GM23248 (cell line): Measurements from ENCODE around the gene MUC12. TPM values are rescaled to one million over a fixed set of nuclear protein-coding genes. Genes with fewer than 3 reads are reported as not detected.
"Not testable (repeated sequence)": the region's sequence is repeated elsewhere in the genome, so short reads cannot be mapped to it uniquely, and the experiment has no call there.

ENCODE experiments used
- DNase-seq: peaks from one replicate; pipeline ENCODE4 v3.0.0-alpha.2; 2015
- H2AFZ ChIP-seq: fragments of 200-600 bp; sonication (generic); 2 replicates; pipeline ENCODE4 v1.6.1; 2016; ENCODE audit warnings: antibody characterized with exemption
- H3F3A ChIP-seq: fragments of 200-600 bp; sonication (generic); 2 replicates; pipeline ENCODE4 v1.6.1; 2016; ENCODE audit warnings: mild to moderate bottlenecking, antibody characterized with exemption, mixed run types; ENCODE audit not compliant: insufficient read depth
- H3K27ac ChIP-seq: fragments of 200-600 bp; sonication (generic); 2 replicates; pipeline ENCODE4 v1.5.1; 2016; ENCODE audit warnings: mild to moderate bottlenecking
- H3K27me3 ChIP-seq: fragments of 200-600 bp; sonication (generic); replicated peaks from 2 replicates; pipeline ENCODE4 v1.6.1; 2016; ENCODE audit warnings: mild to moderate bottlenecking; ENCODE audit not compliant: insufficient read depth
- H3K36me3 ChIP-seq: fragments of 200-600 bp; sonication (generic); 2 replicates; pipeline ENCODE4 v1.6.1; 2016; ENCODE audit warnings: low read depth, mild to moderate bottlenecking
- H3K4me1 ChIP-seq: fragments of 200-600 bp; sonication (generic); 2 replicates; pipeline ENCODE4 v1.6.1; 2016; ENCODE audit warnings: mild to moderate bottlenecking; ENCODE audit not compliant: insufficient read depth
- H3K4me2 ChIP-seq: fragments of 200-600 bp; sonication (generic); one replicate; pipeline ENCODE4 v1.6.1; 2016; ENCODE audit warnings: mild to moderate bottlenecking; ENCODE audit not compliant: unreplicated experiment
- H3K4me3 ChIP-seq: fragments of 200-600 bp; sonication (generic); 2 replicates; pipeline ENCODE4 v1.5.1; 2016; ENCODE audit warnings: mild to moderate bottlenecking
- H3K79me2 ChIP-seq: fragments of 200-600 bp; sonication (generic); 2 replicates; pipeline ENCODE4 v1.6.1; 2016; ENCODE audit warnings: mild to moderate bottlenecking; ENCODE audit not compliant: insufficient read depth
- H3K9ac ChIP-seq: fragments of 200-600 bp; sonication (generic); 2 replicates; pipeline ENCODE4 v1.6.1; 2016; ENCODE audit warnings: mild to moderate bottlenecking
- H3K9me2 ChIP-seq: fragments of 200-600 bp; sonication (generic); 2 replicates; pipeline ENCODE4 v1.6.1; 2016; ENCODE audit warnings: mixed run types, mild to moderate bottlenecking, moderate library complexity; ENCODE audit not compliant: insufficient read depth
- H3K9me3 ChIP-seq: fragments of 200-600 bp; sonication (generic); one replicate; pipeline ENCODE4 v1.6.1; 2017; ENCODE audit warnings: low read depth
- H4K20me1 ChIP-seq: fragments of 200-600 bp; sonication (generic); 2 replicates; pipeline ENCODE4 v1.6.0; 2016; ENCODE audit not compliant: insufficient read depth
- EZH2 ChIP-seq: fragments of 200-600 bp; sonication (generic); IDR thresholded peaks from 2 replicates; pipeline ENCODE4 v1.6.1; 2018; ENCODE audit warnings: antibody characterized with exemption, mild to moderate bottlenecking; ENCODE audit not compliant: insufficient read depth, poor library complexity, severe bottlenecking
- EZH2phosphoT487 ChIP-seq: fragments of 200-600 bp; sonication (generic); IDR thresholded peaks from 2 replicates; pipeline ENCODE4 v1.6.1; 2018; ENCODE audit warnings: antibody characterized with exemption, moderate library complexity, mild to moderate bottlenecking, low read depth; ENCODE audit not compliant: insufficient read depth
- WGBS, 2 experiments: methylation state at CpG; one replicate each; pipeline ENCODE4 v1.1.6; 2015 to 2017; ENCODE audit warnings: low lambda C conversion rate in 2 of 2, low coverage in 1 of 2; ENCODE audit errors: missing lambda C conversion rate in 2 of 2; 5-methylcytosine and 5-hydroxymethylcytosine counted together
- in situ Hi-C: fragments of 300-500 bp; cut with MboI; formaldehyde crosslinking; loops from 2 replicates; pipeline ENCODE4 v1.15.0; 2020
- polyA plus RNA-seq: library from polyadenylated mRNA; unstranded; fragments of >200 nt; fragmentation: Nextera tagmentation; extraction: Ambion mirVana; gene quantifications from 2 replicates; pipeline ENCODE4 v1.2.1, GENCODE V29; 2016
- total RNA-seq: library from RNA; depleted of rRNA; stranded (reverse); fragments of >200 nt; shearing (Covaris generic); gene quantifications from 2 replicates; pipeline ENCODE4 v1.2.3, GENCODE V29; 2014

Gene MUC12
- total and polyA plus RNA-seq, 2 experiments from 2014 or later = 0.54 to 1.0 TPM

DNA sequence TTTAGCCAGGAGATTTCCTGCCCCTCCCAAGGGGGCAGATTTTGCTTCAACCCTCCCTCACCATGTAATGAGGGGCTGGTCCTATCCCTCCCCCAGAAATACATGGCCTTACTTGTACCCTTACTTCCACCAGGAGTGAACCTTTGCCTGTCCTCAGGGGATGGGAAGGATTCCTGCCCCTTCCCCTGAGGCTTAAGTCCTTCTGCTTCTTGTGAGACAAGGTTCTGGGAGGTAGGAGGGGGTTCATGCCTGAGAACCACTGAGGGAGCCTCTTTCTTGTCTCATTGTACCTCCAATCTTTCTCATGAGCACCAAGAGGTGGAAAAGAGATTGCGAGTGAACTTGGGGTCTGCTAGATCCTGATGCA is 39.6 kb upstream of the MUC12 start:
- no peak overlapping the region for H3K27ac ChIP-seq
- peaks cover 28% of the 10 kb centered on the region for H3K27me3 ChIP-seq
- no peaks in the 10 kb centered on the region for H3K9me3 ChIP-seq
- no peak overlapping the region for H2AFZ ChIP-seq
- H3K4me3 ChIP-seq = no peak overlapping the region
- H3K4me2 ChIP-seq = no peak overlapping the region
- 5 to 16% methylated on average over 1 of the region's 1 CpG for WGBS, 2 experiments
- no peak for DNase-seq
- H4K20me1 ChIP-seq = no peaks in the 10 kb centered on the region
- H3K4me1 ChIP-seq = no peaks in the 10 kb centered on the region
- H3K9me2 ChIP-seq = no peaks in the 10 kb centered on the region
- H3K36me3 ChIP-seq = no peaks in the 10 kb centered on the region
- H3K79me2 ChIP-seq = no peaks in the 10 kb centered on the region
- no peak overlapping the region for H3K9ac ChIP-seq
- H3F3A ChIP-seq = no peaks in the 10 kb centered on the region
- TF ChIP-seq EZH2phosphoT487 (no peak), EZH2 (no peak)
- in situ Hi-C loops = no loop called here

DNA sequence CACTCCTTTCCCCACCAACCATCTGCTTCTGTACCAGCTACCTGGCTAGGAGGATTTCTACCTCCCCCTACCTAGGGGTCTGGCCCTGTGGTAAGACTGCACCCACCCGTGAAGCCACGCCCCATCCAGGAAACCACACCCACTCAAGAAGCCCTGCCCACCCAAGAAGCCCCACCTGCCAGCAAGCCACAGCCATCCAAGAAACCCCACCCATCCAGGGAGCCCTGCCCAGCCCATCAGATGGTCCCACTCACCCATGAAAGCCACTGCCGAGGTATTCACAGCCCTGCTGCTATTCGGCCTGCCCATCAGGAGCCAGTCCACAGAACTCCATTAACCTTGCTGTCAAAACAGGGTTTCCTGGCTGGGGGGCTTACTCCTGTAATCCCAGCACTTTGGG is 35.6 kb upstream of the MUC12 start:
- 44 to 47% methylated on average over 4 of the region's 4 CpGs for WGBS, 2 experiments
- Histone ChIP-seq H3K36me3 (no peaks in the 10 kb centered on the region), H3F3A (no peaks in the 10 kb centered on the region), H3K27ac (no peak overlapping the region), H3K79me2 (no peaks in the 10 kb centered on the region), H3K27me3 (peaks cover 30% of the 10 kb centered on the region), H3K4me1 (no peaks in the 10 kb centered on the region), H3K9me2 (no peaks in the 10 kb centered on the region), H4K20me1 (no peaks in the 10 kb centered on the region), H3K4me2 (no peak overlapping the region), H2AFZ (no peak overlapping the region), H3K4me3 (no peak overlapping the region), H3K9me3 (no peaks in the 10 kb centered on the region), H3K9ac (no peak overlapping the region)
- TF ChIP-seq EZH2phosphoT487 = no peak
- TF ChIP-seq EZH2 = no peak
- DNase-seq = no peak
- in situ Hi-C loops = no loop called here

GRCh38 chr7:100935381-100935780 is 34.0 kb upstream of the MUC12 start:
- WGBS, 2 experiments = 11 to 13% methylated on average over 2 of the region's 2 CpGs
- H3K9me3 ChIP-seq, H3K9me2 ChIP-seq: not testable (repeated sequence)

GRCh38 chr7:100936167-100936566 is 33.2 kb upstream of the MUC12 start:
- H3K27me3 ChIP-seq, H3K4me2 ChIP-seq, H3K27ac ChIP-seq, H2AFZ ChIP-seq, H3K9me2 ChIP-seq, H4K20me1 ChIP-seq, H3K36me3 ChIP-seq, H3K79me2 ChIP-seq, H3K9ac ChIP-seq, DNase-seq, H3K4me3 ChIP-seq, in situ Hi-C loops, H3F3A ChIP-seq, H3K9me3 ChIP-seq, H3K4me1 ChIP-seq: not testable (repeated sequence)
- WGBS, 2 experiments = 43 to 52% methylated on average over 7 of the region's 7 CpGs

More at GRCh38 chr7:100935381-100935780, 34.0 kb upstream of the MUC12 start:
- H3K27me3 ChIP-seq = peaks cover 13% of the 10 kb centered on the region
- H3F3A ChIP-seq, DNase-seq, H3K79me2 ChIP-seq, in situ Hi-C loops, H3K4me2 ChIP-seq, H3K9ac ChIP-seq, H3K36me3 ChIP-seq, H4K20me1 ChIP-seq, H3K27ac ChIP-seq, H2AFZ ChIP-seq, H3K4me3 ChIP-seq, H3K4me1 ChIP-seq: not testable (repeated sequence)

- Histone ChIP-seq H3K36me3 (no peaks in the 10 kb centered on the region), H3K27me3 (0 out of 2 replicates have a peak, but pooled peaks cover 4% of the 10 kb centered on the region), H3K9me2 (no peaks in the 10 kb centered on the region), H4K20me1 (no peaks in the 10 kb centered on the region), H3K9me3 (no peaks in the 10 kb centered on the region), H3F3A (peaks cover 8% of the 10 kb centered on the region; the same call in 1 of the 2 replicates), H3K27ac (no peak overlapping the region), H3K4me1 (no peaks in the 10 kb centered on the region), H3K4me3 (0 out of 2 replicates have a peak overlapping the region, but pooled peaks have one; percentile 26), H3K9ac (no peak overlapping the region), H3K79me2 (no peaks in the 10 kb centered on the region), H3K4me2 (peak overlapping the region; percentile 10), H2AFZ (no peak overlapping the region)
- TF ChIP-seq EZH2phosphoT487 (no peak), EZH2 (no peak)
- in situ Hi-C loops = no loop called here
- 43 to 44% methylated on average over 9 of the region's 9 CpGs for WGBS, 2 experiments
- no peak for DNase-seq
Observed at GRCh38 chr7:100942045-100942774, 27.2 kb upstream of the MUC12 start.
